ENCODE measurements around the gene NEO1.

NEO1 gene

DNA sequence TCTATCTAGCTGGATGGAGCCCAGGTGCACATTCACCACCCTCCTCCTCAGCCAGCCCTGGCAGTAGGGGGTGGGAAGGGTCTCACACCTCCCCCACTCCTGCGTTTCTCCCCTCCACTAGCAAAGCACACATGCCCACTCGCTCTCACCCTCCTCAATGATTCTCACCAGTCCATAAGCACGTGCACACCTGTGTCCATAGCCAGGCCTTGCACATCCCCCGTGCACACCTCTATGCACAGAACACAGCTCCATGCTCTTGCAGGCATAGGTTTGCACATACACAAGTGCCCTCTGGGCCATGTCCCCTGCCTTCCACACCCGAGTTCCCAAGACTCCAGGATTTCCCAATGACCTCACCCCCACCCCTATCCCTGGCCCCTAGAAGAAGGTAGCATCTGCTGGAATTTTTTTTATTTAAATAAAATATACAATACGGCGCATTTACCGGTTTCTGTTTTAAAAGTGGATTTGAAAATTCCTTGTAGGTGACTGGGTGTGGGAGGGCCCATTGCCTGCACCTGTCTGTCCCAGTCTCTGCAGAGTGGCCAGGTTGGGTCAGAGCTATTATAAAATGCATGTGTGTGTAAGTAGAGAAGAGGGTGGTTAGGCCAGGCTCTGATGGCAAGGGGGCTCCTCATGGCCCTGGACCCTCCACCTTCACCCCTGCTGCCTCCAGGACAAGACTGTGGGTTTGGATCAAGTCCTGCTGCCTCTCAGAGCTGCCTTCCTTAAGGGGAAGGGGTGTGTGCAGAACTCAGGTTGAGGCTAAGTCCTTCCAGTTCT is 267.4 kb downstream of the NEO1 start:
- peak; percentile 17 for DNase-seq

DNA sequence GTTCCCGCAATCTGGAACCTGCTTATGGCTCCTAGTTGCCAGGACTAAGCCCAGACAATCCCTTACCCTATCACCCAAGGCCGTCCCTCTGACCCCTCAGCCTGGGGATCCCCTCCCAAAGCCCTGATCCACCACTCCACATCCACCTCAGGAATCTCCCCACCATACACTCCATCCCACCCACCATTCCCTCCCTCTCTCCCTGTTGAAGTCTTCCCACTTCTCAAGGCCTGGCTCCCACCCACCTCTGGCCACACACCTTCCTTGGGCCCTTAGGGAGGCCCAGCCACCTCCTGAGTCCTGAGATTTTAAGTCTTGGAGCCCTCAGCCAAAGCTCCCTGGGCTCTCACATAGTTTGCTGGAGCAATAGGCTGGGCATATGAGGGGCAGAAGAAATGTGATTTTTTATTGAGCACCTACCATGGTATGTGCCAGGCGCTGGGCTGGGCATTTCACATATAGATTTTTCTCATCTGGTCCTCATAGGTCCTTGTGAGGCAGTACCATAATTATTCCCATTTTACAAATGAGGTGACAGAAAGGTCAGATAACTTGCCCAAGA is 268.4 kb downstream of the NEO1 start:
- DNase-seq = no peak

GRCh38 chr15:73321496-73322450 is 269.5 kb downstream of the NEO1 start:
- peak; percentile 64 for DNase-seq

GRCh38 chr15:73322665-73323373 is 270.6 kb downstream of the NEO1 start:
- DNase-seq = no peak

- no peak for DNase-seq
Measured at GRCh38 chr15:73323374-73323955, 271.2 kb downstream of the NEO1 start.

DNA sequence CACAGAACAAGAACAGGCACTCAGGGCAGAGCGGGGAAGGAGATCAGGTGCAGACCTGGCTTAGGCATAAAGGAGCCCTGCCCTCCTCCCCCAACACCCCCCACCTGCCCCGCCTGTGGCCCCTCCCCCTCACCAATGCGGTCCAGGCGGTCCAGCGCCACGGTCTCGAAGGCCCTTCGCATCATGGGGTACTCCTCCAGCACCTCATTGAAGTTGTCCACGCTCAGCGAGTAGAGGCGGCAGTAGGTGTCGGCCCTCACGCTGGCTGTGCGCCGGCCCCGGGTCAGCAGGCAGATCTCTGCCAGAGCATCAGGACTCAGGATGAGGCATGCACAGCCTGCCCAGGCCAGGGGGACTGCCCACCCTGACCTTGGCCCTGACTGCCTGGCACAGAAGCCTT is 271.7 kb downstream of the NEO1 start:
- DNase-seq = no peak

- DNase-seq = no peak
Measured at GRCh38 chr15:73324496-73325170, 272.4 kb downstream of the NEO1 start.

DNA sequence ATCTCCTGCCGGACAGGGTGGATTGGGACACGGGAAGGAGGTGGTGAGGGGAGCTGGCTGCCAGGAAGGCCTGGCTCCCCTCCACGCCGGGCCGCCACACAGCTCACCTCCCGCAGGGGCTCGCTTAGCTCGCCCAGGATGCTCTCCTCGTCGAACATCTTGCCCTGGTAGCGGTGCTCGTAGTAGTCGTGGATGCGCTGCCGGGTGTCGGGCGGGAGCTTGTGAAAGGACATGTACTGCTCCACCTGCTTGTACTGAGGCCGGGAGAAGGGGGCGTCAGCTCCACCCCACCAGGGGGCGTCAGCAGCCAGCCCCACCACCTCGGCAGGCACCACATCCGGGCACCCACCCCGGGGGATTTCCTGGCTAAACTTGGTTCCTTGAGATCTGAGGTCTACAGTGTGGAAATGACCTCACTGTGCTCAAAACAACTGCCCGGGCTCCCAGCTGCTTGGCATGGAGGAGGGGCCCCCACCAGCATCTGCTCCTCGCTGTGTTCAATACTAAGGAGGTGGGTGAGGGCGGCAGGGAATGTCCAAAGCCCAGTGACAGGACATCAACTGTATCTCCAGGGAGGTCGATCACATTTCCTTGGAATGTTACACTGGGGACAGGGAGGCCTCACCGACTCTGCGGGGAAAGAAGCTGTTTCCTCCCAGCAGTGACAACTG is 273.1 kb downstream of the NEO1 start:
- no peak for DNase-seq

DNA sequence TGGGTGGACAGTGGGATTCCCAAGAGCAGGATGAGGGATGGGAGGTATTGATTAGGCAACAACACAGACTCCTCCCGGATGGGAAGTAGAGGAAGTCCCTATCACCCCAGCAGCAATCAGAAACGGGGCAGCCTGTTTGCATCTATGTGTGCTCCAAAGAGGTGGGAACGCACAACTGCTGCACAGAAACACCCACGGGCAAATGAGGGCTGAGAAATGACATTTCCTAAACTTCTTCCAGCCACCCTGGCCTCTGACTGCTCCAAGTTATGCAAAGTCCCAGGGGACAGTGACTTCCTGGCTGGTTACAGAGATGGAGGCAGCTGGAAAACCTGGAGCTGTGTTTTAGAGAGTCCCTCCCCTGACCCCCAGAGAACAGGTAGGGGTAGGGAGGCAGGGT is 273.9 kb downstream of the NEO1 start:
- DNase-seq = no peak

DNA sequence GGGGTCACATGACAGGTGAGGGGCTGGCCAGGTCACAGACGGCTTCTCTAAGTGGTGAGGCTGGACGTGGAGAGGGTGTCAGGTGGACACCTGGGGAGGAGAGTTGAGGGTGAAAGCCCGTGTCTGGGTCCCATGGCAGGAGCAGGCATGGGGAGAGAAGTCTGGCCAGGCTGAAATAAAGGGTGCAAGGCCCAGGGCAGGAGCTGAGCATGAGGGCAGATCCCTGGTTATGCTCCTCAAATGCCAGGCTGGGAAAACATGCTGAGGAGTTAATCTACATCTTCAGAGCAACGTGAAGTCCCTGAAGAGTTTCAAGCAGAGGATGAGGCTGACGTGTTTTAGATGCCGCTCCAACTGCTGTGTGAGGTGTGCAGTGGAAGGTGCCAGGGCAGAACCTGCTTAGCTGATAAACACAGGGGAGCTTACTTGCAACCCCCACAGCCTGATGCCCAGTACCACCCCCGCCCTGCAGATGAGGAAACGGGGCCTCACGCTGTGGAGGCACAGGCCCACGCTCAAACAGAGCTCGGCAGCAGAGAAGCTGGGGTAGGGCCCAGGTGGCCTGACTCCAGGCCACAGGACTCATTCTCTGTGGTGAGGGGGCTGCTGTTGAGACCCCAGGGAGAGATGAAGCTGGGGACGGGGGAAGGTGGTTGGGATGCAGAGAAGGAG is 276.0 kb downstream of the NEO1 start:
- no peak for DNase-seq

DNA sequence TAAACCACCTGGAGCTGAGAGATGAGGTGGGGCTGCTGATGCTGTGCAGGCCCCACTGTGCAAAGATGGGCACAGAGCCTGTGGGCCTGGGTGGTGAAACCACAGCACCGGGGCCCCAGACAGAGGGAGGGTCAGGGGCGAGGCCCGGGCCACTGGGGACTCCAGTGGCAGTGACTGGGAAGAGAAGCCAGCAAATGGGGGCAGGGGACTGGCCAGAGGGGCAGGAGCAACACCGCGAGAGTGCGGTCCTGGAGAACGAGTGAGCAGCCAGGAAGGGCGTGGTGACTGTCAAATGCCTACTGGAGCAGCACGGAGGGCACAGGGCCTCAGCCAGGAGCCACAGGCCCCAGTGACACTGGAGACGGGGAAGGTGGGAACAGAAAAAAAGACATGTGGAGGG is 276.7 kb downstream of the NEO1 start:
- no peak for DNase-seq

GRCh38 chr15:73329501-73330200 is 277.4 kb downstream of the NEO1 start:
- no peak for DNase-seq

DNA sequence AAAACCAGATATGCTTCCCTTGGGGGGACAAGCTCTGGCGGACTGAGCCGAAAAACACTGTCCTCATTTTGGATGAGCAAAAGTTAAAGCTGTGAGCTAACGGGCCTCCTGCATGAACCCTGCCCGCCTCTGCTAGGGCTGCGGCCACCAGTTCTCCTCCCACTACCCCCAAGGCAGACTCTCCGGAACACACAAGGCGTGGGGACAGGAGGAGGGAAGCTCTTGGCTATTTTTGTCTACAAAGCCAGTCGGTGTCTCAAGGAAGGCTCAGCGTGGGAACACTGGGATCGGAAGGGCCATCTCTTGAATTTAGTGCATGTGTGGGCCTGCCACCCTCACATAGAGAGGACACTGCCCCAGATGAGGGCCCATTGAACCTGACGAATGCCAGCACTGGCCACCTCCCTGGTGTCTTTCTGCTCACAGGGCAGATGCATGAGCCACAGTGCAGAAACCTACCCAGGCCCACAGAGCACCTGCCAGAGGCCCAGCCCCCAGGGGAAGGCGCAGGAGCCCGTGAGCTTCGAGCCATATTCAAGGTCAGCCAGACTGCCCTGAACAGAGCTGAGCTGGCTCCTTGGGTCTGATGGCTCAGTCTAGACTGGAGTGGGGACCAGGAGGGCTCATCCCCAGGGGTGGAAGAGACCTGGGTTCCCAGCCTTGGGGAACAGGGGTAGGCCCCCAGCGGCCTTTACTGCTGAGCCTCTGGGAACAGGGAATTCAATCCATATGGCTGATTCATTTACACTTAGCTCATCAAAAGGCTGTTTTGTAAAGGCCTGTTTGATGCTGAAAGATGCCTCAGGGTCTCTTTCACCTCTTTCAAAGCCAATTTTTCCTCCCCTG is 278.2 kb downstream of the NEO1 start:
- peak; percentile 10 for DNase-seq

DNA sequence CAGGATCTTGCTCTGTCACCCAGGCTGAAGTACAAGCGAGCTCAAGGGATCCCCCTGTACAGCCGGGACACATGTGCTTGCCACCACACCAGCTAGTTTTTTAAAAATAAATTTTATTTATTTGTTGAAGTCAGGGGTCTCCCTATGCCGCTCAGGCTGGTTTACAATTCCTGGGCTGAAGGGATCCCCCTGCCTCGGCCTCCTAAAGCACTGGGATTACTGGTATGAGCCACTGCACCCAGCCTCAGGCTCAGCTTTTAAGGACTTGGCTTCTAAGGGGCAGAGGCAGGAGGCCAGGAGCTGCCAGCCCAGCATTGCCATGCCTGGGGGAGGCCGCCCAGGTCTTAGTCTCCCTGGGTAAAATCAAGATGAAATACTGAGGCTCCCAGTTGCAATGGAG is 279.2 kb downstream of the NEO1 start:
- DNase-seq = no peak

- peak; percentile 14 for DNase-seq
Measured at GRCh38 chr15:73331991-73332925, 280.0 kb downstream of the NEO1 start.

DNA sequence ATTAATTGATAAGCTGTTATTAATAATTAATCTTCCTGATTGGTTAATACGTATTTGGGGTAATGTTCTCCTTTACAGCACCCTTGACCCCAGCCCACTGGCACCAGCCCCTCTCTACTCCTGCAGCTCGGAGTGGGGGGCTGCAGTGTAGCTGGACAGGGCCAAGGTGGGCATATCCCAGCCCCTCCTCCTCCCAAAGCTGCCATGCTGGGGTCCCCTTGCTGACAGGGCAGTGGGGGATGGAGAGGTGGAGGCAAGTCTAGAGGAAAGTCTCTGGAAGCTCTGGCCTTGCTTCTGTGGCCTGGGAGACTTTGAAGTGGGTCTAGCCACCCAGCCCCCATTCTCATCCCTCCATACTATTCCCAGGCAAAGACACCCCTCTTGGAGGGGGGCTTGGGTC is 280.7 kb downstream of the NEO1 start:
- no peak for DNase-seq

- no peak for DNase-seq
Measured at GRCh38 chr15:73334086-73334485, 281.8 kb downstream of the NEO1 start.

DNA sequence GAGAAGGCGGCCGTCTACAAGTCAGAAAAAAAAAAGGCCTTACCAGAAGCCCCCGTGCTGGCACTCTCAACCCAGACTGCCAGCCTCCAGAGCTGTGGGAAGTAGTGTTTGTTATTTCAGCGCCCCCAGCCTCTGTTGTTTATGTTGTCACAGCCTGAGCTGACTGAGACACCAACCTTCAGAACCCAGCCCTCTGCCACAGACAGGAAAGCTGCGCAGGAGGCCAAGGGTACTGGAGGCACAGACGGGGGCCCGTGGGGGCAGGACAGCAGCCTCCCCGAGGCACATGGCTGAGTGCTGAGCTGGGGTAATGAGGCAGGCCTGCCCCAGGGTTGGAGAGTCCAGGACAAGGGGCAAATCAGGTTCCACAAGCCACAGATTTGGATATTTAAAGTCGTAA is 282.8 kb downstream of the NEO1 start:
- no peak for DNase-seq

Measured in eye (tissue), 1 donor.